Urothelium cell line (cell line): ENCODE measurements around the gene ZNF683.

Source experiments
- DNase-seq: peaks from one replicate; pipeline ENCODE4 v3.0.0; 2011; ENCODE audit warnings: low spot score, mixed read lengths
- FAIRE-seq: peaks from 2 replicates; lab custom pipeline; 2011; peaks lifted over from hg19 to GRCh38; lab: Jason Lieb, UNC

Gene ZNF683

GRCh38 chr1:26359981-26360806, 12.4 kb downstream of the ZNF683 start:
- FAIRE-seq = no peak
- no peak for DNase-seq

GRCh38 chr1:26358411-26359384, 13.9 kb downstream of the ZNF683 start:
- no peak for FAIRE-seq
- peak; percentile 42 for DNase-seq

- FAIRE-seq (no peak), DNase-seq (no peak)
Observed at GRCh38 chr1:26357121-26357602, 15.4 kb downstream of the ZNF683 start.

- no peak for FAIRE-seq
- no peak for DNase-seq
Observed at GRCh38 chr1:26356106-26356505, 16.4 kb downstream of the ZNF683 start.

- no peak for FAIRE-seq
- no peak for DNase-seq
Observed at GRCh38 chr1:26354972-26355371, 17.6 kb downstream of the ZNF683 start.

- DNase-seq = no peak
- FAIRE-seq = no peak
Observed at GRCh38 chr1:26353976-26354820, 18.4 kb downstream of the ZNF683 start, which contains the start of gene CRYBG2. Gene CRYBG2, minus strand, starts transcription at chr1:26354130. Its CDS starts 7,473 bp downstream, at chr1:26346657.

- DNase-seq (no peak), FAIRE-seq (no peak)
Observed at GRCh38 chr1:26353210-26353859, 19.2 kb downstream of the ZNF683 start.

- FAIRE-seq = peak; percentile 23
- no peak for DNase-seq
Observed at GRCh38 chr1:26352338-26352679, 20.2 kb downstream of the ZNF683 start.

GRCh38 chr1:26351590-26352337, 20.8 kb downstream of the ZNF683 start:
- peak; percentile 42 for FAIRE-seq

GRCh38 chr1:26350701-26351589, 21.6 kb downstream of the ZNF683 start:
- DNase-seq (no peak), FAIRE-seq (no peak)

More at GRCh38 chr1:26351590-26352337, 20.8 kb downstream of the ZNF683 start:
- DNase-seq = peak; percentile 52

- DNase-seq = no peak
- no peak for FAIRE-seq
Observed at GRCh38 chr1:26350343-26350700, 22.2 kb downstream of the ZNF683 start.

- no peak for FAIRE-seq
Observed at GRCh38 chr1:26349877-26350244, 22.7 kb downstream of the ZNF683 start.

GRCh38 chr1:26349188-26349876, 23.2 kb downstream of the ZNF683 start:
- DNase-seq (no peak), FAIRE-seq (no peak)

More at GRCh38 chr1:26349877-26350244, 22.7 kb downstream of the ZNF683 start:
- no peak for DNase-seq

GRCh38 chr1:26346274-26347033, 26.1 kb downstream of the ZNF683 start:
- FAIRE-seq (no peak), DNase-seq (no peak)

- no peak for DNase-seq
- FAIRE-seq = no peak
Observed at GRCh38 chr1:26345718-26346117, 26.8 kb downstream of the ZNF683 start.

GRCh38 chr1:26344147-26344920, 28.2 kb downstream of the ZNF683 start:
- FAIRE-seq (no peak), DNase-seq (no peak)
